WTC11 (cell line): ENCODE measurements around the gene DEDD2. TPM values are rescaled to one million over a fixed set of nuclear protein-coding genes. Genes with fewer than 3 reads are reported as not detected.
A peak's percentile ranks its signal among the peaks of the same experiment; 100 is the strongest.

Experiments used
- ATAC-seq: fragments of 200-7000 bp; cut with Tn5 transposase; 2 replicates; pipeline ENCODE4 v1.10.0; 2021; ENCODE audit warnings: mild to moderate bottlenecking, moderate library complexity
- CTCF ChIA-PET: fragments of 300-600 bp; sonication (Branson Sonifier 250); formaldehyde crosslinking; loops from one replicate; lab custom pipeline; 2021; ENCODE audit warnings: antibody characterized with exemption; lab: Charles Lee
- POLR2A ChIA-PET: fragments of 350-600 bp; sonication (Branson Sonifier 250); formaldehyde crosslinking; loops from one replicate; lab custom pipeline; 2021; ENCODE audit warnings: antibody characterized with exemption; lab: Charles Lee
- DNase-seq: peaks from one replicate; pipeline ENCODE4 v3.0.0; 2021; ENCODE audit warnings: low spot score
- H3K27ac Mint-ChIP-seq: 2 replicates; pipeline ENCODE4 v1.8.0; 2021; ENCODE audit warnings: mixed read lengths
- H3K27me3 Mint-ChIP-seq: 2 replicates; pipeline ENCODE4 v1.8.0; 2021; ENCODE audit warnings: low read depth, mild to moderate bottlenecking, moderate library complexity, mixed read lengths
- H3K36me3 Mint-ChIP-seq: 2 replicates; pipeline ENCODE4 v1.8.0; 2021; ENCODE audit warnings: mixed read lengths
- H3K4me1 Mint-ChIP-seq: 2 replicates; pipeline ENCODE4 v1.8.0; 2022; ENCODE audit warnings: mixed read lengths
- H3K4me3 Mint-ChIP-seq: 2 replicates; pipeline ENCODE4 v1.8.0; 2021; ENCODE audit warnings: mild to moderate bottlenecking, moderate library complexity, mixed read lengths
- H3K9me3 Mint-ChIP-seq: 2 replicates; pipeline ENCODE4 v1.8.0; 2021; ENCODE audit warnings: mixed read lengths
- AR ChIP-seq: fragments of 250-450 bp; sonication (Bioruptor Pico); IDR thresholded peaks from 2 replicates; pipeline ENCODE4 v1.9.0; 2021; ENCODE audit warnings: mild to moderate bottlenecking
- FOXK1 ChIP-seq: sonication (generic); formaldehyde crosslinking; IDR thresholded peaks from 2 replicates; pipeline ENCODE4 v1.8.0; 2022; ENCODE audit warnings: mild to moderate bottlenecking, moderate library complexity, missing genetic modification reagents
- FOXP1 ChIP-seq: sonication (generic); formaldehyde crosslinking; IDR thresholded peaks from 2 replicates; pipeline ENCODE4 v1.8.0; 2022; ENCODE audit warnings: missing genetic modification reagents, mild to moderate bottlenecking, moderate library complexity, borderline replicate concordance
- GTF2I ChIP-seq: fragments of 250-450 bp; sonication (Bioruptor Pico); conservative IDR thresholded peaks from 2 replicates; pipeline ENCODE4 v1.4.0; 2021; ENCODE audit warnings: mild to moderate bottlenecking
- HMGA2 ChIP-seq: fragments of 250-450 bp; sonication (Bioruptor Pico); IDR thresholded peaks from 2 replicates; pipeline ENCODE4 v1.4.0; 2021; ENCODE audit warnings: mild to moderate bottlenecking, moderate library complexity
- IRF2 ChIP-seq: sonication (generic); formaldehyde crosslinking; IDR thresholded peaks from 2 replicates; pipeline ENCODE4 v1.8.0; 2022; ENCODE audit warnings: low read depth, missing genetic modification reagents, borderline replicate concordance
- NFYB ChIP-seq: sonication (generic); formaldehyde crosslinking; conservative IDR thresholded peaks from 2 replicates; pipeline ENCODE4 v1.8.0; 2022; ENCODE audit warnings: low read depth, missing genetic modification reagents
- RELA ChIP-seq: sonication (generic); formaldehyde crosslinking; IDR thresholded peaks from 2 replicates; pipeline ENCODE4 v1.8.1; 2022; ENCODE audit warnings: missing genetic modification reagents, mild to moderate bottlenecking, borderline replicate concordance
- TEAD1 ChIP-seq: sonication (generic); formaldehyde crosslinking; IDR thresholded peaks from 2 replicates; pipeline ENCODE4 v1.8.0; 2022; ENCODE audit warnings: mild to moderate bottlenecking, missing genetic modification reagents
- TEAD4 ChIP-seq: sonication (generic); formaldehyde crosslinking; IDR thresholded peaks from 2 replicates; pipeline ENCODE4 v1.8.0; 2022; ENCODE audit warnings: mild to moderate bottlenecking, missing genetic modification reagents
- ZBTB43 ChIP-seq: sonication (generic); formaldehyde crosslinking; IDR thresholded peaks from 2 replicates; pipeline ENCODE4 v1.8.1; 2023; ENCODE audit warnings: mild to moderate bottlenecking, missing genetic modification reagents
- ZNF423 ChIP-seq: fragments of 250-450 bp; sonication (Bioruptor Pico); IDR thresholded peaks from 2 replicates; pipeline ENCODE4 v2.1.2; 2022; ENCODE audit warnings: mild to moderate bottlenecking, moderate library complexity
- total RNA-seq: library from RNA; stranded (reverse); gene quantifications from 3 replicates; pipeline ENCODE4 v1.2.3, GENCODE V29; 2021
- TF ChIP-seq, protein P1 (sequence below): sonication (generic); formaldehyde crosslinking; IDR thresholded peaks from 2 replicates; pipeline ENCODE4 v1.8.1; 2023; ENCODE audit warnings: mild to moderate bottlenecking, missing genetic modification reagents, moderate library complexity
- TF ChIP-seq, protein P2 (sequence below): sonication (generic); formaldehyde crosslinking; IDR thresholded peaks from 2 replicates; pipeline ENCODE4 v1.8.0; 2023; ENCODE audit warnings: mild to moderate bottlenecking, missing genetic modification reagents

Gene DEDD2
- total RNA-seq, 1 experiment from 2014 or later, result 37.7 TPM

- Mint-ChIP-seq H3K36me3 (no peaks in the 10 kb centered on the region), H3K4me3 (no peak overlapping the region), H3K4me1 (peaks cover 50% of the 10 kb centered on the region), H3K27ac (no peak overlapping the region), H3K27me3 (no peaks in the 10 kb centered on the region), H3K9me3 (no peaks in the 10 kb centered on the region)
- DNase-seq (no peak), ATAC-seq (no peak)
- ChIA-PET CTCF (interaction anchor here (0.5 to 7.8 kb wide), 7 partner anchors 15 to 99 kb away, joined by 3 to 239 read pairs (median 4); no protein-coding TSS in a partner anchor), POLR2A (interaction anchor here (0.6 to 3.6 kb wide), 4 partner anchors 8 to 54 kb away, joined by 3 to 28 read pairs (median 8); partner anchors contain the start of genes ERF and PRR19)
- TF ChIP-seq TEAD1 (CRISPR knock-in tag) (no peak), FOXP1 (CRISPR knock-in tag) (no peak), RELA (no peak), AR (CRISPR knock-in tag) (no peak), TEAD4 (CRISPR knock-in tag) (no peak), NFYB (CRISPR knock-in tag) (no peak), GTF2I (CRISPR knock-in tag) (no peak), HMGA2 (CRISPR knock-in tag) (no peak)
- TF ChIP-seq, protein P1, sequence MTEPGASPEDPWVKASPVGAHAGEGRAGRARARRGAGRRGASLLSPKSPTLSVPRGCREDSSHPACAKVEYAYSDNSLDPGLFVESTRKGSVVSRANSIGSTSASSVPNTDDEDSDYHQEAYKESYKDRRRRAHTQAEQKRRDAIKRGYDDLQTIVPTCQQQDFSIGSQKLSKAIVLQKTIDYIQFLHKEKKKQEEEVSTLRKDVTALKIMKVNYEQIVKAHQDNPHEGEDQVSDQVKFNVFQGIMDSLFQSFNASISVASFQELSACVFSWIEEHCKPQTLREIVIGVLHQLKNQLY (CRISPR knock-in tag), result no peak
- TF ChIP-seq, protein P2, sequence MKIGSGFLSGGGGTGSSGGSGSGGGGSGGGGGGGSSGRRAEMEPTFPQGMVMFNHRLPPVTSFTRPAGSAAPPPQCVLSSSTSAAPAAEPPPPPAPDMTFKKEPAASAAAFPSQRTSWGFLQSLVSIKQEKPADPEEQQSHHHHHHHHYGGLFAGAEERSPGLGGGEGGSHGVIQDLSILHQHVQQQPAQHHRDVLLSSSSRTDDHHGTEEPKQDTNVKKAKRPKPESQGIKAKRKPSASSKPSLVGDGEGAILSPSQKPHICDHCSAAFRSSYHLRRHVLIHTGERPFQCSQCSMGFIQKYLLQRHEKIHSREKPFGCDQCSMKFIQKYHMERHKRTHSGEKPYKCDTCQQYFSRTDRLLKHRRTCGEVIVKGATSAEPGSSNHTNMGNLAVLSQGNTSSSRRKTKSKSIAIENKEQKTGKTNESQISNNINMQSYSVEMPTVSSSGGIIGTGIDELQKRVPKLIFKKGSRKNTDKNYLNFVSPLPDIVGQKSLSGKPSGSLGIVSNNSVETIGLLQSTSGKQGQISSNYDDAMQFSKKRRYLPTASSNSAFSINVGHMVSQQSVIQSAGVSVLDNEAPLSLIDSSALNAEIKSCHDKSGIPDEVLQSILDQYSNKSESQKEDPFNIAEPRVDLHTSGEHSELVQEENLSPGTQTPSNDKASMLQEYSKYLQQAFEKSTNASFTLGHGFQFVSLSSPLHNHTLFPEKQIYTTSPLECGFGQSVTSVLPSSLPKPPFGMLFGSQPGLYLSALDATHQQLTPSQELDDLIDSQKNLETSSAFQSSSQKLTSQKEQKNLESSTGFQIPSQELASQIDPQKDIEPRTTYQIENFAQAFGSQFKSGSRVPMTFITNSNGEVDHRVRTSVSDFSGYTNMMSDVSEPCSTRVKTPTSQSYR (CRISPR knock-in tag), result no peak
Measured at GRCh38 chr19:42247640-42248199, 30.2 kb upstream of the DEDD2 start.

DNA sequence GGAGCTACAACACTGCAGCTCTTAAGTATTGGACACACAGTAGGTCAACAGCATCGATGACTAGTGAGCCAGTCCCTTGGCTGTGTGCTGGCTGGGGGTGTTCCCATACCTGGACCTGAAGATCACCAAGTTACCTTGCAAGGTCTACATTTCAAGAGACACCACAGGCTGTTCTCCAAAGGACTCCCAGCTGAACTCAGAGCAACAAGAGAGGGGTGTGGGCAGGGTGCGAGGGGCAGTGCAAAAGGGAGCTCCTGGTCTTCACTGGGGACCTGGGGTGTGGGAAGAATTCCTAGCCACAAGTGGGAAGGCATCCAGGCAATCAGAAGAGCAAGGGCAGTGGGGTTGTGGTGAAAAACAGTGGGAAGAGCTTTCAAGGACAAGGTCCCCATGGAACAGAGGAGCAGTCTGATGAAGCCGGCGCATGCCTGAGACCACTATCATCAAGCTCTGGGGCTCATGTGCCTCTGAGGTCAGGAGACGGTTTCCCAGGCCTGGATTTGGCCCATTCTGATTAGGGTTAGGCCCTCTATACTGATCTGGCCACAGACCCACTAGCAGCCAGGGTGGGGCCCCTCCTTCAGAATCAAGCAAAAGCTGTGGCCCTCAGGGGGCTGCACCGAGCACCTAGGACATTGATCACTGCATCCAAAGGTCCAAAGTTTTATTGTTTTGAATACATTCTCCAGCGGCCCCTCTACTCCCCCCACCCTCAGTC is 29.6 kb upstream of the DEDD2 start:
- ChIA-PET POLR2A (interaction anchor here (0.5 to 3.6 kb wide), 6 partner anchors 8 to 137 kb away, joined by 3 to 28 read pairs (median 4); partner anchors contain the start of genes ERF and PRR19), CTCF (interaction anchor here (0.7 to 7.8 kb wide), 10 partner anchors 9 to 114 kb away, joined by 3 to 239 read pairs (median 4); no protein-coding TSS in a partner anchor)
- Mint-ChIP-seq H3K4me3 (no peak overlapping the region), H3K4me1 (peaks cover 44% of the 10 kb centered on the region), H3K36me3 (no peaks in the 10 kb centered on the region), H3K27me3 (no peaks in the 10 kb centered on the region), H3K9me3 (no peaks in the 10 kb centered on the region), H3K27ac (peak overlapping the region; percentile 75)
- DNase-seq (no peak), ATAC-seq (no peak)
- TF ChIP-seq IRF2 (CRISPR knock-in tag) (no peak), FOXK1 (no peak), RELA (no peak), ZNF423 (CRISPR knock-in tag) (no peak), ZBTB43 (CRISPR knock-in tag) (no peak)
